GM12878 (cell line): ENCODE measurements around the gene ATF7.

Experiments
- BHLHE40 ChIP-seq, 2 experiments: fragments of 450-650 bp in 1 of 2; IDR thresholded peaks; 2 replicates each; pipeline ENCODE4 v1.6.1; 2011 to 2017; ENCODE audit warnings: low read depth in 2 of 2, borderline replicate concordance in 1 of 2, improper control_type of control experiment in 1 of 2, low read length in 1 of 2, mild to moderate bottlenecking in 1 of 2
- IRF5 ChIP-seq: fragments of 450-650 bp; IDR thresholded peaks from 2 replicates; pipeline ENCODE4 v1.6.1; 2017; ENCODE audit warnings: borderline replicate concordance
- MAX ChIP-seq: IDR thresholded peaks from 2 replicates; pipeline ENCODE4 v1.6.1; 2012; ENCODE audit warnings: low read depth, low read length, improper control_type of control experiment
- POLR2A ChIP-seq: IDR thresholded peaks from 2 replicates; pipeline ENCODE4 v1.6.1; 2011; ENCODE audit warnings: low read depth, mild to moderate bottlenecking, low read length
- ZNF274 ChIP-seq: IDR thresholded peaks from one replicate; pipeline ENCODE4 v1.8.0; 2011; ENCODE audit not compliant: insufficient read length, insufficient read depth
- TF ChIP-seq, protein P1 (sequence below), 3 experiments: IDR thresholded peaks in 2 of 3; conservative IDR thresholded peaks in 1 of 3; 2 replicates each; pipeline ENCODE4 v1.5.1; 2011; ENCODE audit warnings: low read depth in 3 of 3, low read length in 3 of 3, mild to moderate bottlenecking in 3 of 3, control low read depth in 2 of 3, moderate library complexity in 2 of 3, inconsistent platforms in 1 of 3, mixed read lengths in 1 of 3; ENCODE audit not compliant: control insufficient read depth in 2 of 3, insufficient read depth in 1 of 3; ENCODE audit errors: extremely low read depth in 1 of 3
- TF ChIP-seq, protein P2 (sequence below): IDR thresholded peaks from 2 replicates; pipeline ENCODE4 v1.6.1; 2011; ENCODE audit warnings: borderline replicate concordance, low read depth, mild to moderate bottlenecking, moderate library complexity, mixed read lengths, low read length; ENCODE audit not compliant: insufficient read depth; ENCODE audit errors: extremely low read length
- TF ChIP-seq, protein P3 (sequence below): fragments of 450-650 bp; IDR thresholded peaks from 2 replicates; pipeline ENCODE4 v1.6.1; 2017; ENCODE audit warnings: mild to moderate bottlenecking, moderate library complexity
- TF ChIP-seq, protein P4 (sequence below): fragments of 450-650 bp; IDR thresholded peaks from 2 replicates; pipeline ENCODE4 v1.6.1; 2017; ENCODE audit warnings: mild to moderate bottlenecking

- TF ChIP-seq MAX (no peak), POLR2A (peak; percentile 48; the same call in 1 of the 2 replicates), ZNF274 (no peak), IRF5 (no peak), BHLHE40 (IDR thresholded peaks at IDR 0.05; ENCODE audit: borderline replicate concordance in 1 of 2, low read depth in 2 of 2, low read length in 1 of 2) (no peak)
- TF ChIP-seq, protein P1, sequence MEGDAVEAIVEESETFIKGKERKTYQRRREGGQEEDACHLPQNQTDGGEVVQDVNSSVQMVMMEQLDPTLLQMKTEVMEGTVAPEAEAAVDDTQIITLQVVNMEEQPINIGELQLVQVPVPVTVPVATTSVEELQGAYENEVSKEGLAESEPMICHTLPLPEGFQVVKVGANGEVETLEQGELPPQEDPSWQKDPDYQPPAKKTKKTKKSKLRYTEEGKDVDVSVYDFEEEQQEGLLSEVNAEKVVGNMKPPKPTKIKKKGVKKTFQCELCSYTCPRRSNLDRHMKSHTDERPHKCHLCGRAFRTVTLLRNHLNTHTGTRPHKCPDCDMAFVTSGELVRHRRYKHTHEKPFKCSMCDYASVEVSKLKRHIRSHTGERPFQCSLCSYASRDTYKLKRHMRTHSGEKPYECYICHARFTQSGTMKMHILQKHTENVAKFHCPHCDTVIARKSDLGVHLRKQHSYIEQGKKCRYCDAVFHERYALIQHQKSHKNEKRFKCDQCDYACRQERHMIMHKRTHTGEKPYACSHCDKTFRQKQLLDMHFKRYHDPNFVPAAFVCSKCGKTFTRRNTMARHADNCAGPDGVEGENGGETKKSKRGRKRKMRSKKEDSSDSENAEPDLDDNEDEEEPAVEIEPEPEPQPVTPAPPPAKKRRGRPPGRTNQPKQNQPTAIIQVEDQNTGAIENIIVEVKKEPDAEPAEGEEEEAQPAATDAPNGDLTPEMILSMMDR (IDR thresholded peaks at IDR 0.05 in 2 of 3, conservative IDR thresholded peaks at IDR 0.05 in 1 of 3; ENCODE audit: control insufficient read depth in 2 of 3, extremely low read depth in 1 of 3, insufficient read depth in 1 of 3, low read depth in 3 of 3, low read length in 3 of 3) = no peak
- TF ChIP-seq, protein P2, sequence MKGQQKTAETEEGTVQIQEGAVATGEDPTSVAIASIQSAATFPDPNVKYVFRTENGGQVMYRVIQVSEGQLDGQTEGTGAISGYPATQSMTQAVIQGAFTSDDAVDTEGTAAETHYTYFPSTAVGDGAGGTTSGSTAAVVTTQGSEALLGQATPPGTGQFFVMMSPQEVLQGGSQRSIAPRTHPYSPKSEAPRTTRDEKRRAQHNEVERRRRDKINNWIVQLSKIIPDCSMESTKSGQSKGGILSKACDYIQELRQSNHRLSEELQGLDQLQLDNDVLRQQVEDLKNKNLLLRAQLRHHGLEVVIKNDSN = no peak
- TF ChIP-seq, protein P3, sequence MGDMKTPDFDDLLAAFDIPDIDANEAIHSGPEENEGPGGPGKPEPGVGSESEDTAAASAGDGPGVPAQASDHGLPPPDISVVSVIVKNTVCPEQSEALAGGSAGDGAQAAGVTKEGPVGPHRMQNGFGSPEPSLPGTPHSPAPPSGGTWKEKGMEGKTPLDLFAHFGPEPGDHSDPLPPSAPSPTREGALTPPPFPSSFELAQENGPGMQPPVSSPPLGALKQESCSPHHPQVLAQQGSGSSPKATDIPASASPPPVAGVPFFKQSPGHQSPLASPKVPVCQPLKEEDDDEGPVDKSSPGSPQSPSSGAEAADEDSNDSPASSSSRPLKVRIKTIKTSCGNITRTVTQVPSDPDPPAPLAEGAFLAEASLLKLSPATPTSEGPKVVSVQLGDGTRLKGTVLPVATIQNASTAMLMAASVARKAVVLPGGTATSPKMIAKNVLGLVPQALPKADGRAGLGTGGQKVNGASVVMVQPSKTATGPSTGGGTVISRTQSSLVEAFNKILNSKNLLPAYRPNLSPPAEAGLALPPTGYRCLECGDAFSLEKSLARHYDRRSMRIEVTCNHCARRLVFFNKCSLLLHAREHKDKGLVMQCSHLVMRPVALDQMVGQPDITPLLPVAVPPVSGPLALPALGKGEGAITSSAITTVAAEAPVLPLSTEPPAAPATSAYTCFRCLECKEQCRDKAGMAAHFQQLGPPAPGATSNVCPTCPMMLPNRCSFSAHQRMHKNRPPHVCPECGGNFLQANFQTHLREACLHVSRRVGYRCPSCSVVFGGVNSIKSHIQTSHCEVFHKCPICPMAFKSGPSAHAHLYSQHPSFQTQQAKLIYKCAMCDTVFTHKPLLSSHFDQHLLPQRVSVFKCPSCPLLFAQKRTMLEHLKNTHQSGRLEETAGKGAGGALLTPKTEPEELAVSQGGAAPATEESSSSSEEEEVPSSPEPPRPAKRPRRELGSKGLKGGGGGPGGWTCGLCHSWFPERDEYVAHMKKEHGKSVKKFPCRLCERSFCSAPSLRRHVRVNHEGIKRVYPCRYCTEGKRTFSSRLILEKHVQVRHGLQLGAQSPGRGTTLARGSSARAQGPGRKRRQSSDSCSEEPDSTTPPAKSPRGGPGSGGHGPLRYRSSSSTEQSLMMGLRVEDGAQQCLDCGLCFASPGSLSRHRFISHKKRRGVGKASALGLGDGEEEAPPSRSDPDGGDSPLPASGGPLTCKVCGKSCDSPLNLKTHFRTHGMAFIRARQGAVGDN = no peak
- TF ChIP-seq, protein P4, sequence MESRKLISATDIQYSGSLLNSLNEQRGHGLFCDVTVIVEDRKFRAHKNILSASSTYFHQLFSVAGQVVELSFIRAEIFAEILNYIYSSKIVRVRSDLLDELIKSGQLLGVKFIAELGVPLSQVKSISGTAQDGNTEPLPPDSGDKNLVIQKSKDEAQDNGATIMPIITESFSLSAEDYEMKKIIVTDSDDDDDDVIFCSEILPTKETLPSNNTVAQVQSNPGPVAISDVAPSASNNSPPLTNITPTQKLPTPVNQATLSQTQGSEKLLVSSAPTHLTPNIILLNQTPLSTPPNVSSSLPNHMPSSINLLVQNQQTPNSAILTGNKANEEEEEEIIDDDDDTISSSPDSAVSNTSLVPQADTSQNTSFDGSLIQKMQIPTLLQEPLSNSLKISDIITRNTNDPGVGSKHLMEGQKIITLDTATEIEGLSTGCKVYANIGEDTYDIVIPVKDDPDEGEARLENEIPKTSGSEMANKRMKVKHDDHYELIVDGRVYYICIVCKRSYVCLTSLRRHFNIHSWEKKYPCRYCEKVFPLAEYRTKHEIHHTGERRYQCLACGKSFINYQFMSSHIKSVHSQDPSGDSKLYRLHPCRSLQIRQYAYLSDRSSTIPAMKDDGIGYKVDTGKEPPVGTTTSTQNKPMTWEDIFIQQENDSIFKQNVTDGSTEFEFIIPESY = no peak
Measured at GRCh38 chr12:53483979-53484377, 142.2 kb downstream of the ATF7 start.
